ENCODE measurements around the gene ZNF445.
"Not testable (repeated sequence)": the region's sequence is repeated elsewhere in the genome, so short reads cannot be mapped to it uniquely, and the experiment has no call there.

ZNF445 gene

GRCh38 chr3:44460050-44460449, 17.4 kb downstream of the ZNF445 start:
- not testable (repeated sequence) for H2BK5ac ChIP-seq (ENCODE audit: low read depth, low read length, poor library complexity, severe bottlenecking); H4K91ac ChIP-seq (ENCODE audit: low read length); H2AFZ ChIP-seq (ENCODE audit: low read depth, low read length); H3K4ac ChIP-seq (ENCODE audit: low read depth in 1 of 2, low read length in 2 of 2); H4K8ac ChIP-seq (ENCODE audit: low read length); H3K9ac ChIP-seq (ENCODE audit: low read length); H3K27ac ChIP-seq (ENCODE audit: low read length, poor library complexity, severe bottlenecking); H2AK5ac ChIP-seq (ENCODE audit: low read length, severe bottlenecking); H2BK120ac ChIP-seq (ENCODE audit: low read depth, low read length); H3K27me3 ChIP-seq (ENCODE audit: control insufficient read depth in 1 of 2, insufficient read depth in 1 of 2, low read length in 2 of 2); H3K4me1 ChIP-seq (ENCODE audit: control insufficient read depth, insufficient read depth, low read depth, low read length); H3K23ac ChIP-seq (ENCODE audit: low read length in 2 of 2); H3K4me3 ChIP-seq (ENCODE audit: insufficient read depth in 1 of 2, low read depth in 1 of 2, low read length in 2 of 2); H2BK12ac ChIP-seq (ENCODE audit: low read length in 2 of 2); H3K9me3 ChIP-seq (ENCODE audit: control insufficient read depth, low read length); H3K14ac ChIP-seq (ENCODE audit: low read length in 2 of 2); H3K4me2 ChIP-seq (ENCODE audit: low read length, poor library complexity, severe bottlenecking); H3K18ac ChIP-seq (ENCODE audit: low read depth in 1 of 2, low read length in 2 of 2); DNase-seq; H2BK15ac ChIP-seq (ENCODE audit: low read depth, poor library complexity, severe bottlenecking)
- WGBS, result 100% methylated on average over 3 of the region's 4 CpGs
- H3K79me1 ChIP-seq (replicated peaks; ENCODE audit: low read length, poor library complexity, severe bottlenecking), result peaks cover 41% of the 10 kb centered on the region
- H3K36me3 ChIP-seq (ENCODE audit: control insufficient read depth in 1 of 2, insufficient read depth in 2 of 2, low read depth in 1 of 2, low read length in 2 of 2), result peaks cover 48 to 78% of the 10 kb centered on the region in 2 experiments

DNA sequence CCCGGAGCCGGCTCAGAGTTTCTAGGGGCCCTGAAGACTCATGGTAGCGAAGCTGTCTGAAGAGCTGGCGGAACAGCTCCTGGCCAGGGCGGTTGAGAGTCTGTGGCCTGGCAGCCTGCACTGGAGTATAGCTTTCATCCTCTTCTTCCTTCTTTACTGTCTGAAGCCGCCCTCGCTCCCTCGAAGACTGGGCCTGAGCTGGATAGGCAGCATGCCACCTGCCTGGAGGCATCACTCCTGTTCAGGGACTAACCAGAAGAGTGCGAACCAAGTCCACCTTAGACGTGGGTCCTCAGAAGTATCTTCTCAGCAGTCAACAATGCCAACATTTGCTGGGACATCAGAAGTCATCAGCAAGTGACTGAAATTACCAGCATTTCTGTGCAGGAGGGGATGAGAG, 22.2 kb downstream of the ZNF445 start:
- no peak overlapping the region for H2BK120ac ChIP-seq (ENCODE audit: low read depth, low read length)
- no peaks in the 10 kb centered on the region for H3K9me3 ChIP-seq (ENCODE audit: control insufficient read depth, low read length)
- no peak overlapping the region for H3K9ac ChIP-seq (ENCODE audit: low read length)
- H3K4ac ChIP-seq (ENCODE audit: low read depth in 1 of 2, low read length in 2 of 2), result no peak overlapping the region
- WGBS, result 100% methylated on average over 10 of the region's 10 CpGs
- H3K23ac ChIP-seq (ENCODE audit: low read length in 2 of 2), result no peak overlapping the region
- H2BK12ac ChIP-seq (ENCODE audit: low read length in 2 of 2), result no peak overlapping the region
- H3K79me1 ChIP-seq (replicated peaks; ENCODE audit: low read length, poor library complexity, severe bottlenecking), result peaks cover 42% of the 10 kb centered on the region
- no peak overlapping the region for H2AK5ac ChIP-seq (ENCODE audit: low read length, severe bottlenecking)
- H3K14ac ChIP-seq (ENCODE audit: low read length in 2 of 2), result no peak overlapping the region
- no peak overlapping the region for H2BK15ac ChIP-seq (ENCODE audit: low read depth, poor library complexity, severe bottlenecking)
- no peak overlapping the region for H4K91ac ChIP-seq (ENCODE audit: low read length)
- H3K4me3 ChIP-seq (ENCODE audit: insufficient read depth in 1 of 2, low read depth in 1 of 2, low read length in 2 of 2), result no peak overlapping the region
- no peak overlapping the region for H3K4me2 ChIP-seq (ENCODE audit: low read length, poor library complexity, severe bottlenecking)
- no peaks in the 10 kb centered on the region for H3K4me1 ChIP-seq (ENCODE audit: control insufficient read depth, insufficient read depth, low read depth, low read length)
- H2AFZ ChIP-seq (ENCODE audit: low read depth, low read length), result no peak overlapping the region
- no peak for DNase-seq
- no peak overlapping the region for H3K27ac ChIP-seq (ENCODE audit: low read length, poor library complexity, severe bottlenecking)
- no peak overlapping the region for H2BK5ac ChIP-seq (ENCODE audit: low read depth, low read length, poor library complexity, severe bottlenecking)
- peaks cover 55 to 81% of the 10 kb centered on the region in 2 experiments for H3K36me3 ChIP-seq (ENCODE audit: control insufficient read depth in 1 of 2, insufficient read depth in 2 of 2, low read depth in 1 of 2, low read length in 2 of 2)
- no peak overlapping the region for H3K18ac ChIP-seq (ENCODE audit: low read depth in 1 of 2, low read length in 2 of 2)
- H3K27me3 ChIP-seq (ENCODE audit: control insufficient read depth in 1 of 2, insufficient read depth in 1 of 2, low read length in 2 of 2), result no peaks in the 10 kb centered on the region
- H4K8ac ChIP-seq (ENCODE audit: low read length), result no peak overlapping the region

DNA sequence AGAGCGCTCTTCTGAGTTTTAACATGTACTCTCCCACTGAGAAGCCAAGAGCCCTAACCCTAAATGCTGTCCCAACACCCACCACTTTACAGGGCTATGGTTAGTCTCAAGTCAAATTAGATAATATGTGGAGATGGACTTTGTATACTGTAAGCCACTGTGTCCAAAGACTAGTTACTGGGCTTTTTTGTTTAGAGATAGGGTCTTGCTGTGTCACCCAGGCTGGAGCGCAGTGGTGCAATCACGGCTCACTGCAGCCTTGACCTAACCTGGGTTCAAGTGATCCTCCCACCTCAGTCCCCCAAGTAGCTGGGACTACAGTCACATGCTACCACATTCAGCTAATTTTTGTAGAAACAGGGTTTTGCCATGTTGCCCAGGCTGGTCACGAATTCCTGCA, 23.2 kb downstream of the ZNF445 start:
- Histone ChIP-seq H3K4me3 (ENCODE audit: insufficient read depth in 1 of 2, low read depth in 1 of 2, low read length in 2 of 2) (no peak overlapping the region), H3K79me1 (replicated peaks; ENCODE audit: low read length, poor library complexity, severe bottlenecking) (peaks cover 43% of the 10 kb centered on the region), H3K9ac (ENCODE audit: low read length) (no peak overlapping the region), H2BK12ac (ENCODE audit: low read length in 2 of 2) (no peak overlapping the region), H3K14ac (ENCODE audit: low read length in 2 of 2) (no peak overlapping the region), H3K36me3 (ENCODE audit: control insufficient read depth in 1 of 2, insufficient read depth in 2 of 2, low read depth in 1 of 2, low read length in 2 of 2) (peaks cover 65 to 86% of the 10 kb centered on the region in 2 experiments), H2AFZ (ENCODE audit: low read depth, low read length) (no peak overlapping the region), H3K4ac (ENCODE audit: low read depth in 1 of 2, low read length in 2 of 2) (no peak overlapping the region), H4K8ac (ENCODE audit: low read length) (no peak overlapping the region), H3K9me3 (ENCODE audit: control insufficient read depth, low read length) (peaks cover 8% of the 10 kb centered on the region), H3K4me1 (ENCODE audit: control insufficient read depth, insufficient read depth, low read depth, low read length) (no peaks in the 10 kb centered on the region), H3K27ac (ENCODE audit: low read length, poor library complexity, severe bottlenecking) (no peak overlapping the region), H3K23ac (ENCODE audit: low read length in 2 of 2) (no peak overlapping the region), H3K18ac (ENCODE audit: low read depth in 1 of 2, low read length in 2 of 2) (no peak overlapping the region), H2AK5ac (ENCODE audit: low read length, severe bottlenecking) (no peak overlapping the region), H2BK15ac (ENCODE audit: low read depth, poor library complexity, severe bottlenecking) (no peak overlapping the region), H2BK5ac (ENCODE audit: low read depth, low read length, poor library complexity, severe bottlenecking) (no peak overlapping the region), H4K91ac (ENCODE audit: low read length) (no peak overlapping the region), H3K27me3 (ENCODE audit: control insufficient read depth in 1 of 2, insufficient read depth in 1 of 2, low read length in 2 of 2) (no peaks in the 10 kb centered on the region), H2BK120ac (ENCODE audit: low read depth, low read length) (no peak overlapping the region), H3K4me2 (ENCODE audit: low read length, poor library complexity, severe bottlenecking) (no peak overlapping the region)
- 96% methylated on average over 3 of the region's 4 CpGs for WGBS
- no peak for DNase-seq

GRCh38 chr3:44451441-44451840, 26.0 kb downstream of the ZNF445 start:
- Histone ChIP-seq H3K4me1 (ENCODE audit: control insufficient read depth, insufficient read depth, low read depth, low read length) (no peaks in the 10 kb centered on the region), H2BK5ac (ENCODE audit: low read depth, low read length, poor library complexity, severe bottlenecking) (no peak overlapping the region), H3K79me1 (replicated peaks; ENCODE audit: low read length, poor library complexity, severe bottlenecking) (peaks cover 46% of the 10 kb centered on the region), H3K36me3 (ENCODE audit: control insufficient read depth in 1 of 2, insufficient read depth in 2 of 2, low read depth in 1 of 2, low read length in 2 of 2) (peaks cover 73 to 92% of the 10 kb centered on the region in 2 experiments), H2BK15ac (ENCODE audit: low read depth, poor library complexity, severe bottlenecking) (no peak overlapping the region), H3K18ac (ENCODE audit: low read depth in 1 of 2, low read length in 2 of 2) (no peak overlapping the region), H3K23ac (ENCODE audit: low read length in 2 of 2) (no peak overlapping the region), H2AK5ac (ENCODE audit: low read length, severe bottlenecking) (no peak overlapping the region), H3K27me3 (ENCODE audit: control insufficient read depth in 1 of 2, insufficient read depth in 1 of 2, low read length in 2 of 2) (no peaks in the 10 kb centered on the region), H3K4me3 (ENCODE audit: insufficient read depth in 1 of 2, low read depth in 1 of 2, low read length in 2 of 2) (no peak overlapping the region), H2BK120ac (ENCODE audit: low read depth, low read length) (no peak overlapping the region), H3K27ac (ENCODE audit: low read length, poor library complexity, severe bottlenecking) (no peak overlapping the region), H4K8ac (ENCODE audit: low read length) (no peak overlapping the region), H4K91ac (ENCODE audit: low read length) (no peak overlapping the region), H3K4me2 (ENCODE audit: low read length, poor library complexity, severe bottlenecking) (no peak overlapping the region), H3K9me3 (ENCODE audit: control insufficient read depth, low read length) (peaks cover 36% of the 10 kb centered on the region), H2AFZ (ENCODE audit: low read depth, low read length) (no peak overlapping the region), H3K4ac (ENCODE audit: low read depth in 1 of 2, low read length in 2 of 2) (no peak overlapping the region), H3K14ac (ENCODE audit: low read length in 2 of 2) (no peak overlapping the region), H2BK12ac (ENCODE audit: low read length in 2 of 2) (no peak overlapping the region), H3K9ac (ENCODE audit: low read length) (no peak overlapping the region)
- 100% methylated on average over 3 of the region's 3 CpGs for WGBS
- no peak for DNase-seq
